Measurements from ENCODE around the gene TUBGCP6. TPM values are rescaled to one million over a fixed set of nuclear protein-coding genes. Genes with fewer than 3 reads are reported as not detected.

The TUBGCP6 gene
- polyA plus RNA-seq, 3 donors, result 30.9 to 33.9 (median 32.4) TPM

DNA sequence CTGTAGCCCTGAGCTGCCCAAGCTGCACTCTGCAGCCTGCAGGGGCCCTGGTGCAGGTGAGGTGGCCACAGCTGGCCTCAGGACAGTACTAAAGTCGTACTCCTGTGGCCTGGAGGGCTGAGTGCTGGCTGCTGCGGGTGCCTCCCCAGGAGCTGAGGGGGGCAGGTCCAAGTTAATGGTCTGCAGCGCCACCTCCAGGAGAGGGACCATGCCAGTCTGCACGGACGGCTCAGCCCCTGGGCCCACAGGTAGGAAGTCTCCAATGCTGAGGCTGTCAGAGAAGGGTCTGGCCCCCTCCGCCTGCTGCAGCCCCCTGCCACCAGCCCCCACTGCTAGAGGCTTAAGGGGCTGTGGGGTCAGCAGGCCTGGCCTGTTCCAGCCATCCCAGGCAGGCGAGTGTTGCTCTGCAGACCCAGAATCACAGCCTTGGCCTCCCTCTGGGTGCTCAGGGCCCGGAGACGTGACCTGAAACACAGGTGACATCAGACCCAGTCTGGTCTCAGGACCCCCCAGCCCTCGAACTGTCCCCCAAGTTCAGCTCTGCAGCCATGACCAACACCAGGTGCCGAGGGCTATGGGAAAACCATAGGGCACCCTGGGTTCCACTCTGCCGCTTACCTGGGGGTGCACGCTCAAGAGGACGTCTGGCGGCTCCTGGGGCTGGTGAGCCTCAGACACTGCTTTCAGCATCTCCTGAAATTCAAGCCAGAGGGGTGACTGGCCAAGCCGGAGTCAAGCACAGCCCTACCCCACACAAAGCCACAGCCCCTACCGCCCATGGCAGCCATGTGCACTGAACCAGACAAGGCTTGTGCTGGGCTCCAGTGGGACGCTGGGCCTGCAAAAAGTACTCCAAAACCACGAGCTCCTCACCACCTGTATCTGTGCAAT, 23.2 kb downstream of the TUBGCP6 start:
- whole genome bisulfite sequencing, 3 donors, result 92 to 93% (median 93%) methylated on average over 19 of the region's 19 CpGs
- no peak overlapping the region for H3K27ac ChIP-seq (ENCODE audit: low read depth, low read length)

DNA sequence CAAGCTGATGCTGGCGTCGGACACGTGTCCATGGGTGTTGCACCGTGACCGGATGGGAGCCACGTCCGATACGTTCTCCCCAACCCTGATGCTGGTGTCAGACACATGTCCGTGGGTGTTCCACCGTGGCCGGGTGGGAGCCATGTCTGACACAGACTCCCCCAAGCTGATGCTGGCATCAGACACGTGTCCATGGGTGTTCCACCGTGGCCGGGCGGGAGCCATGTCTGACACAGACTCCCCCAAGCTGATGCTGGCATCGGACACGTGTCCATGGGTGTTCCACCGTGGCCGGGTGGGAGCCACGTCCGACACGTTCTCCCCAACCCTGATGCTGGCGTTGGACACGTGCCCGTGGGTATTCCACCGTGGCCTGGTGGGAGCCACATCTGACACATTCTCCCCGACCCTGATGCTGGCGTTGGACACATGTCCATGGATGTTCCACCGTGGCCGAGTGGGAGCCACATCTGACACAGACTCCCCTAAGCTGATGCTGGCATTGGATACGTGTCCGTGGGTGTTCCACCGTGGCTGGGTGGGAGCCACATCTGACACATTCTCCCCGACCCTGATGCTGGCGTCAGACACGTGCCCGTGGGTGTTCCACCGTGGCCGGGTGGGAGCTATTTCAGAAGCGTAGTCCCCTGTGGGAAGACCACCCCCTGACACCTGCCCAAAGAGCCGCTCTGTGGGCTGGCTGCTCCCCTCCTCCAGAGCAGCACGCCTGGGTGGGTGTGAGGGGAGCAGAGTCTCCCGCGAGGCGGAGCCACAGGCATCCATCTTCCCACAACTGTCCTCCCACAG, 24.0 kb downstream of the TUBGCP6 start:
- whole genome bisulfite sequencing, 3 donors, result 95 to 96% (median 95%) methylated on average over 45 of the region's 45 CpGs
- no peak overlapping the region for H3K27ac ChIP-seq (ENCODE audit: low read depth, low read length)

DNA sequence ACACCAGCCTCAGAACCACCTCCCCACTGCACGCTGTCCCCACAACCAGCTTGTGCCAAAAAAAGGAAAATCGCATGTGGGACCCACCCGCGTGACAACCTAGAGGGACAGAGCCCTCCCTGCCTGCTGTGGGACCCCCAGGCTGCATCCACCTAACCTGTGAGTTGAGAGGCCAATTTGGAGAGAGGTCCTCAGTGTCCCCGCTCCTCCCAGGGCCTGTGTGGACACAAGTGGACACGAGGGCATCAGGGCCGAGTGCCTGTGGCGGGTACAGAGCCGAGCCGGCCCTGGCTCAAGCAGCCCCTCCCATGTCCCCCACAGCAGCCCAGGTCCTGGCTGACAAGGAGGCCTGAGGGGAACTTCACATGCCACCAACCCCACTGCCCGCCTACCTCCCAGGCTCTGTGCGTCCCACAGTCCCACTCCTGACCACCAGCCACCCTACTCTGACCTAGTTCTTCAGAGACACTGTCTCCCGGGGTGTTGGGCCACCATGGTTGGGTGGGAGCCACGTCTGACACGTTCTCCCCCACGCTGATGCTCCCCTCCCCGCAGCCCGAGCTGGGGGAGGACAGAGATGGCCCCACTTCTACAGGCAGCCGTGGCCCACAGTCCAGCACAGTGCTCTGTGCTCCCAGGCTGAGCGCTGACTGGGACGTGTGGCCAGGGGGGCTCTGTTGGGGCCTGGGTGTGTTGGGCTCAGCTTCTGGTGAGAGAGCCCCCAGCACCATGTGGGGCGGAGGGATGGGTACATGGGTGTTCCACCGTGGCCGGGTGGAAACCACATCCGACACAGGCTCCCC, 24.8 kb downstream of the TUBGCP6 start:
- no peak overlapping the region for H3K27ac ChIP-seq (ENCODE audit: low read depth, low read length)
- WGBS, 3 donors, result 86 to 91% (median 86%) methylated on average over 24 to 25 of the region's 25 CpGs

DNA sequence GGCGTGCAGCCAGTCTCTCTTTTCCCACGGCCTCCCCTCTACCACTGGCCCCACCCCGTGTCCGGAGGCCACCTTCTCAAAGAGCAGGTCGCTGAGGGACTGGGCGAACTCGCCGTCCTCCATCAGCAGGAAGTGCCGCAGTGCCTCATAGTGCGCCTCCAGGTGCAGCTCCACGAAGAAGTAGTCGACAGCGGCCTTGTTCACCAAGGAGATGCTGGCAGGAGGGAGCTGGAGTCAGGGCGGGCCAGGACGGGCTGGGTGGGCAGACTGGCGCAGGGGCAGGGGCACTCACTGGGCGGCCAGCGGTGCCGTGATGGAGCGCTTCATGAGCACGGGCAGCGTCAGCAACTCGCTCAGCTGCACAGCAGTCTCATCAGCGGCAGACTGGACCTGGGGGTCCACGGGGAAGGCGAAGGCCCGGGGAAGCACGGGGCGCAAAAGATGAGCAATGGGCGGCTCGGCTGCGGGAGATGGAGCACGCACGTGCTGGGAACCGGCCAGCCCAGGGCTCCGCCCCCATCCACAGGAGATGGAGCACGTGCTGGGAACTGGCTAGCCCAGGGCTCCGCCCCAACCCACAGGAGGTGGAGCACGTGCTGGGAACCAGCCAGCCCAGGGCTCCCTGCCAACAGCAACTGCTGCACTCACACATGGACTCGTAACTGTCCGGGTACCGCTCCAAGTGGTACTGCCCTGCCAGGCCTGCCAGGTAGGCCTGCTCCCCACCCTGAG, 25.7 kb downstream of the TUBGCP6 start:
- H3K27ac ChIP-seq (ENCODE audit: low read depth, low read length), result no peak overlapping the region
- WGBS, 3 donors, result 62 to 69% (median 66%) methylated on average over 38 to 42 of the region's 42 CpGs

DNA sequence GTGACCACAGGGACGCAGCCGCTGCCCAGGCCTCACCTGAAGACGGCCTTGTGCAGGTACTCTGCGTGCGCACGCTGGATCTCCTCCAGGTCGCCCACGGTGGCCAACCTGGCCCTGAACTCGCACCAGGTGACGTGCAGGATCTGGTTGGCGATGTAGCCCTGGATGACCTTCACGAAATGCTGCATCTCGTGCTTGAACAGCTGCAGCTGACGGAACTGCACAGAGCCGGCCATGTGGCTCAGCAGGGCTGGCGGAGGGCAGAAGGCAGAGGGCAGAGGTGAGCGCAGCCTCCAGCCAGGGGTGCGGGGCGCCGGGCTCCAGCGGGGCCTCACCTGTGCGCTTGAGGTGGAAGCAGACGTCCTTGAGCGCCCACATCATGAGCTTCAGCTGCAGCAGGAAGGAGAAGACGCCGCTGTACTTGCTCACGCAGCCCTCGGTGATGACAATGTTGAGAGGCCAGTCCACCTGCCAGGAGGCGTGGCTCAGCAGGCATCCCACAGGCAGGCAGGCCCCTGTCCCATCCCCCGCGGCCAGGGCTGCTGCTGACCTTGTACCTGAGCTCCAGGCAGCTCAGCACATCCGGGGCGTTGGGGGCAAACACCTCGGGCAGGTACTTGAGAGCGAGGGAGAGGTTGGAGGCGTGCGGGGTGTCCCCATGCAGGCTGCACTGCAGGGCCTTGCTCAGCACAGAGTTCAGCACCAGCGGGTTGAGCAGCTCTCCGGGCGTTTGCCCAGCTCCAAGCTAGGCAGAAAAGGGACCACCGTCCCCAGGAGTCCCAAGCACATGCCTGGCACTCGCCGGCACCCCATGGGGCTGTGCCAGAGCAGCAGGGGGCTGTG, 26.4 kb downstream of the TUBGCP6 start:
- WGBS, 3 donors, result 66 to 91% (median 89%) methylated on average over 39 to 43 of the region's 43 CpGs
- no peak overlapping the region for H3K27ac ChIP-seq (ENCODE audit: low read depth, low read length)

DNA sequence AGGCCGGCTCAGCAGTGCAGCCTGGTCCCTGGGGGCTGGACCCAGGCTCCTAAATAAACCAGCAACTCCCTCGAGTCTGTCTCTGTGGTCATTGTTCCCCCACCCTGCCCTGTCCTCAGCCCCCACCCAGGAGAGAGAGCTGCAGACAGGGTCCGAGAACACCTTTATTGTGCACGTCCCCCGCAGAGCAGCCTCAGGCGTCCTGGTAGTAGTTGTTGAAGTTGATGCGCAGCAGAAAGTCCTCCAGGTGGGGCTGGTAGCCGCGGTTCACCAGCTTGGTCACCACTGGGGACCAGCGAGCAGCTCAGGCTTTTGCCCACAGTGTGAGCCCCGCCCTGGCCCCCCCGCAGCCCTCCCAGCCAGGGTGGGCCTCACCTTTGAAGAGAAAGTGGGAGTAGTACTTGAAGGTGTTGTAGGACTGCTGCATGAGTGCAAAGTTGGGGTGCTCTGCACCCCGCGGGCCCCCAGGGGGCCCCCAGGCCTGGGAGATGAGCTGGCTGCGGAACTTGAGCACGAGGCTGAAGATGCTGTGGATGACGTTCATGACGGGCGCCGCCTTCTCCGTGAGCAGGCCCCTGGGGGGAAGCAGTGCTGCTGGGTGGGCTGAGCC, 27.2 kb downstream of the TUBGCP6 start:
- 85 to 92% (median 90%) methylated on average over 20 to 21 of the region's 21 CpGs for WGBS, 3 donors

DNA sequence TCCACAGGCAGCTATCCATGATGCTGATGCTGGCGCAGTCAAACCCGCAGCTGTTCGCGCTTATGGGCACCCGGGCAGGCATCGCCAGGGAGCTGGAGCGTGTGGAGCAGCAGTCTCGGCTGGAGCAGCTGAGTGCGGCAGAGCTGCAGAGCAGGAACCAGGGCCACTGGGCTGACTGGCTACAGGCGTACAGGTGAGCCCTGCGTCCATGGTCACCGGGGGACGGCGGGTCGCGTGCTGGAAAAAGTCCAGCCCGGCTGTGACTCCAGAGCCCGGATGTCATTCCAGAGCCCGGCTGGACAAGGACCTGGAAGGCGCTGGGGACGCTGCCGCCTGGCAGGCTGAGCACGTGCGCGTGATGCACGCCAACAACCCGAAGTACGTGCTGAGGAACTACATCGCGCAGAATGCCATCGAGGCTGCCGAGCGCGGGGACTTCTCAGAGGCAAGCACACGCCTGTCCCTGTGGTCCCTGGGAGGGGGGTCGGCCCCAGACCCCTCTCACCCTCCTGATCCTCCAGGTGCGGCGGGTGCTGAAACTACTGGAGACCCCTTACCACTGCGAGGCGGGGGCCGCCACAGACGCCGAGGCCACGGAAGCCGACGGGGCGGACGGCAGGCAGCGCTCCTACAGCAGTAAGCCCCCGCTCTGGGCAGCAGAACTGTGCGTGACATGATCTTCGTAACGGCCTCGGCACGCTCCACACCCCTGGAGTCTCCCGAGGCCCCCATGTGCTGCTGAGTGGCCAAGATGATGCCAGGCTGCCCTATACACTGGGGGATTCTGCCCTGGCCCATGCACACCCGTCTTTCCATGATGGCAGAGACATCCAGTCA, 27.9 kb downstream of the TUBGCP6 start:
- 94 to 98% (median 94%) methylated on average over 57 of the region's 57 CpGs for WGBS, 3 donors
- no peak overlapping the region for H3K27ac ChIP-seq (ENCODE audit: low read depth, low read length)

More for the DNA sequence above, 27.2 kb downstream of the TUBGCP6 start:
- no peak overlapping the region for H3K27ac ChIP-seq (ENCODE audit: low read depth, low read length)

DNA sequence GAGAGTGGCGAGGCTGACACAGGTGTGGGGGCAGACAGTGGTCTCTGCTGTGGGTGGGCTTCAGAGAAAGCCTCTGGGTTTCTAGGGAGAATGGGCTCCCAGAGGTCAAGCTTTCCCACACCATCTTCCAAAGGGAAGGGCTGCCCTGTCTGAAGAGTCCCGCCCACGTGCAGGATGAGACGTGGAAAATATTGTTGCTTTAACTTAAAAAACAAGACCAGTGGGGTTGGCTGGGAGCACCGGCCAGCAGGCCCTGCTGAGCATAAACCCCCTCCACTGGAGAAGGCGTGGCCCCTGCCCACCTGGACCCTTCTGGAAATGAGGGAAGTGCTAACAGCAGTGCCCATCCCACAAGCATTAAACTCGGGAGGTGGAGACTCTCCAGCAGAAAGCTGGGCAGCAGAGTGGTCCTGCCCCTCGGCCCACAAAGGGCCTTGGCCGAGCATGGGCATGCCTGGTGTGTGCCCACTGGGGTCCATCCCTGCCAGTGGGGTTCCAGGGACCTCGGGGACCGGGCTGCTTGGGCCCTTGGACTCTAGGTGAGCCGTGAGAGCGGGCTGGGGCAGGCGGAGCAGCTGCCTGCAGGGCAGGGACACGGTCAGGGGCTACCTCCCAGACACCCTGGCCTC, 28.7 kb downstream of the TUBGCP6 start:
- WGBS, 3 donors, result 84 to 87% (median 86%) methylated on average over 14 to 15 of the region's 15 CpGs

DNA sequence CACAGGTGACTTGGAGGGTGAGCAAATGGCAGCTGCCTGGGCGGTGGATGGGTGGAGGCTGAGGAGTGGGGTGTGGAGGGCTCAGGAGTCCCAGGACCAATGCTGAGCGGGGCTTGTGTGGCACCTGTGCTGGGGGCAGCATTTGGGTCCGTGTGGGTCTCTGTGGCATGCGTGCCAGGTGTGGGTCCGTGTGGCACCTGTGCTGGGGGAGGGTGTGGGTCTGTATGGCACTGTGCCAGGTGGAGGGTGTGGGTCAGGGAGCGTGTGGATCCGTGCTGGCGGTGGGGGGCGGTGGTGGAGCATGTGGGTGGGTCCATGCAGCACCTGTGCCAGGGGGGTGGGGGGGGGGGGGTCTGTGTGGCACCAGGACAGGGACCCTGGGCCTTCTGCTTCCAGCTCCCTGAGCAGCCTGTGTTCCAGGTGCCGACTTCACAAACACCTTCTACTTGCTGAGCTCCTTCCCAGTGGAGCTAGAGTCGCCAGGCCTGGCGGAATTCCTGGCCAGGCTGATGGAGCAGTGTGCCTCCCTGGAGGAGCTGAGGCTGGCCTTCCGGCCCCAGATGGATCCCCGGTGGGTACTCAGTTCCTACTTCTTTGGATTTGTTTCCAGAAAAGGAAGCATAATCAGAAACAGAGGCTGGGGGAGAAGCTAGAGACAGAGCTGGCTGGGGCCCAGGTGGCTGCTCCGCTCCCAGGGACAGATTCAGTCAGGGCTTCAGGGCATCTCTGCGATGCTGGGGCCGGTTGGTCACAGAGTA, 29.3 kb downstream of the TUBGCP6 start:
- H3K27ac ChIP-seq (ENCODE audit: low read depth, low read length), result no peak overlapping the region
- 70 to 76% (median 73%) methylated on average over 13 to 17 of the region's 17 CpGs for WGBS, 3 donors

More for the DNA sequence above, 28.7 kb downstream of the TUBGCP6 start:
- H3K27ac ChIP-seq (ENCODE audit: low read depth, low read length), result no peak overlapping the region

DNA sequence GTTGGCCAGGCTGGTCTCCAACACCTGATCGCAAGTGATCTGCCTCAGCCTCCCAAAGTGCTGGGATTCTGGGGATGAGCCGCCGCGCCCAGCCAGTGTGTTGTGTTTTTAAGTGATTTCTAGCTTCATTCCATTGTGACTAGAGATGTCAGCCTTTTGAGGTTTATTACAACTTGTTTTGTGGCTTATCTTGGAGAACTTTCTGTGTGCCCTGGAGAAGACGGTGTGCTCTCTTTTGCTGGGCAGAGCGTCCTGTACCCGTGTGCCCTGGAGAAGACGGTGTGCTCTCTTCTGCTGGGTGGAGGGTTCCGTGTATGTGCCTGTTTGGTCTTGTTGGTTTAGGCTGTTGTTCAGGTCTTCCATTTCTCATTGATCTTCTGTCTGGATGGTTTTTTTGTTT, 31.6 kb downstream of the TUBGCP6 start:
- WGBS, 3 donors, result 96 to 98% (median 96%) methylated on average over 9 of the region's 9 CpGs

DNA sequence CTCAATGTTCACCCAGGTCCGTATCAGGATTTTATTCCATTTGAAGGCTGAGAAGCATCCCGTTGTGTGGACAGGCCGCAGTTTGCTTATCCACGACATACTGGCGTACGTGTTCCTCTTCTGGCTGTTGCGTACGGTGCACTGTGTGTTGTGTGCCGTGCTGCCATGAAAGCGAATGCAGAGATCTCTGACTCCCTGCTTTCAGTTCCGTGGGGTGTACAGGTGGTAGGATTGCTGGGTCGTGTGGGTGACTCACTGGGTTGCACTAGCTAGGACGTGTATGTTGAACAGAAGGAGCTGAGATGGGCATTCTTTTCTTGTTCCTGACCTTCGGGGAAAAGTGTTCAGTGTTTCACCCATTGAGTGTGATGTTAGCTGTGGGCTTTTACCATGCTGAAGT, 33.7 kb downstream of the TUBGCP6 start:
- WGBS, 3 donors, result 86 to 91% (median 91%) methylated on average over 14 of the region's 14 CpGs
- H3K27ac ChIP-seq (ENCODE audit: low read depth, low read length), result no peak overlapping the region

More for the DNA sequence above, 31.6 kb downstream of the TUBGCP6 start:
- no peak overlapping the region for H3K27ac ChIP-seq (ENCODE audit: low read depth, low read length)

DNA sequence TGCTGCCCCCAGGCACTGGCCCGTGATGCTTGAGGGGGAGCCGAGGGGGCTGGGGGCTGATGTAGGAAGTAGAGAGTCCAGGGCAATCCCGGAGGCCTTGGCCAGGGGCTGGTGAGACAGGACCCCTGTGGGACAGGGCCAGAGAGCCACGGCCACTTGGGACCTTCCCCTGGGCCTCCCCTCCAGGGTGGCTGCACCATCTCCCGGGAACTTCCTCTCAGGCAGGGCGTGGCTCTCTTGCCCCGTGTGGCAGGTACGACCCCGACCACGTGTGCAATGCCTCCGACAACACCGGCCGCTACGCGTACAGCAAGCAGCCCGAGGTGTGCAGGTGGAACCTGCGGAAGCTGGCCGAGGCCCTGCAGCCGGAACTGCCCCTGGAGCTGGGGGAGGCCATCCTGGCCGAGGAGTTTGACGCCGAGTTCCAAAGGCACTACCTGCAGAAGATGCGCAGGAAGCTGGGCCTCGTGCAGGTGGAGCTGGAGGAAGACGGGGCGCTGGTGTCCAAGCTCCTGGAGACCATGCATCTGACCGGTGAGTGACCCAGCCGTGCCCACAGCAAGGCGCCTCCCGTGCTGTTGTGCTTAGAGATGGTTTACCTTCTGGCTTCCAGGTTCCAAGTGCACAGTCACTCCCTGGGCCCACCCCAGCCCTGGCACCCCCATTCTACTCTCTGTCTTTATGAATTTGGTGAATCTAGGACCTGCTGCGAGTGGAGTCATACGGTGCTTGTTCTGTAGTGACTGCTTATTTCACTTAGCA, 34.3 kb downstream of the TUBGCP6 start:
- no peak overlapping the region for H3K27ac ChIP-seq (ENCODE audit: low read depth, low read length)
- WGBS, 3 donors, result 88% methylated on average over 32 of the region's 32 CpGs

DNA sequence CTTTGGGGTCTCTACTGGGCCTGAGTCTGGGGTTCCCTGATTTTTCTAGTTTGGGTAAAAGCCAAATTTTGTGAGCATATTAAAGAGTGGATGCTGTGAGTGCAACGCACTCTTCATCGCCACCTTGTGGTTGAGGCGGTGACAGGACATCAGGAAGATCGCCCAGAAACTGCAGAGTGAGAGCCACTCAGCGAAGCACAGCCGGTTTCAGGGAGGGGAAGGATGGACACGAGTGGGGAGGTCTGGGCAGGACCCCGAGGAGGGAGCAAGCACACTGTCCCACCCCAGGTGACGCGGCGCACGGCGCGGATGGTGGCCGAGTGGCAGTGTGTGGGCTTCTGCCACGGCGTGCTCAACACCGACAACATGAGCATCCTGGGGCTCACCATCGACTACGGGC, 34.9 kb downstream of the TUBGCP6 start:
- 58 to 61% (median 61%) methylated on average over 20 of the region's 20 CpGs for WGBS, 3 donors
- H3K27ac ChIP-seq (ENCODE audit: low read depth, low read length), result no peak overlapping the region

Measured in adipose tissue (tissue), 3 donors.